IPS DF 4.7 (cell line): ENCODE measurements around the gene BAD.

ENCODE experiments used
- DNase-seq: peaks from one replicate; pipeline ENCODE4 v3.0.0-alpha.2; 2013; ENCODE audit warnings: low spot score; ENCODE audit errors: extremely low read depth

Gene BAD

GRCh38 chr11:64281957-64282770, 2.3 kb downstream of the BAD start:
- no peak for DNase-seq

GRCh38 chr11:64278576-64279190, 5.8 kb downstream of the BAD start:
- no peak for DNase-seq

- DNase-seq: no peak
Measured at GRCh38 chr11:64276653-64277431, 7.6 kb downstream of the BAD start.

GRCh38 chr11:64275841-64276240, 8.6 kb downstream of the BAD start:
- no peak for DNase-seq

- no peak for DNase-seq
Measured at GRCh38 chr11:64275031-64275800, 9.2 kb downstream of the BAD start.

- peak; percentile 99 for DNase-seq
Measured at GRCh38 chr11:64269540-64270220, 14.8 kb downstream of the BAD start.

GRCh38 chr11:64268893-64269539, 15.4 kb downstream of the BAD start:
- no peak for DNase-seq

GRCh38 chr11:64268025-64268892, 16.2 kb downstream of the BAD start:
- DNase-seq: no peak

GRCh38 chr11:64267207-64267945, 17.1 kb downstream of the BAD start:
- no peak for DNase-seq

GRCh38 chr11:64266339-64266738, 18.1 kb downstream of the BAD start:
- DNase-seq: no peak

- DNase-seq: no peak
Measured at GRCh38 chr11:64265176-64266160, 19.0 kb downstream of the BAD start.

GRCh38 chr11:64264371-64264852, 20.1 kb downstream of the BAD start:
- DNase-seq: no peak

GRCh38 chr11:64263947-64264317, 20.5 kb downstream of the BAD start:
- DNase-seq: no peak

GRCh38 chr11:64263021-64263946, 21.2 kb downstream of the BAD start:
- no peak for DNase-seq

- DNase-seq: no peak
Measured at GRCh38 chr11:64262271-64263002, 22.0 kb downstream of the BAD start.
